HK-2 (cell line): ENCODE results near the gene PPM1N.

Experiments
- DNase-seq: peaks from one replicate; pipeline ENCODE4 v3.0.0-alpha.2; 2018; ENCODE audit not compliant: unreplicated experiment

PPM1N gene, protein sequence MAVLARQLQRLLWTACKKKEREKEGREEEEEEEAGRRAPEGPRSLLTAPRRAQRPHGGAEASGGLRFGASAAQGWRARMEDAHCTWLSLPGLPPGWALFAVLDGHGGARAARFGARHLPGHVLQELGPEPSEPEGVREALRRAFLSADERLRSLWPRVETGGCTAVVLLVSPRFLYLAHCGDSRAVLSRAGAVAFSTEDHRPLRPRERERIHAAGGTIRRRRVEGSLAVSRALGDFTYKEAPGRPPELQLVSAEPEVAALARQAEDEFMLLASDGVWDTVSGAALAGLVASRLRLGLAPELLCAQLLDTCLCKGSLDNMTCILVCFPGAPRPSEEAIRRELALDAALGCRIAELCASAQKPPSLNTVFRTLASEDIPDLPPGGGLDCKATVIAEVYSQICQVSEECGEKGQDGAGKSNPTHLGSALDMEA

GRCh38 chr19:45498411-45499195 lies at the start of gene PPM1N:
Gene PPM1N (plus strand): TSS chr19:45498443. CDS start chr19:45498473, 30 bp downstream.
- DNase-seq = peak; percentile 53

GRCh38 chr19:45448887-45449299 lies 49.4 kb upstream of the PPM1N start:
- DNase-seq = no peak

DNA sequence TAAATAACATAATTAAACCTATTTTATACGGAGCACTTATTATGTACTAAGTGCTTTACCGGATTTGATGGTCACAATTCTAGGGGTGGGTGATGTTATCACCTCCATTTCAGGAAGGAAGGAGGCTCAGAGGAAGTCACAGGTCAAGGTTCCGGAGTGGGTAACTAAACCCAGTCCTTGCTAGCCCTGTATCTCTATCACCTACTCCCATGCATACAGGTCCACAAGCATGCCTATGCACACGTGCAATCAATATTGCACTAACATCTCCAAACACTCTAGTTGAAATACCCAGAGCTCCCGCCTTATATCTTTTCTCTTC lies 48.3 kb upstream of the PPM1N start:
- DNase-seq = no peak

GRCh38 chr19:45451131-45451849 lies 47.0 kb upstream of the PPM1N start:
- no peak for DNase-seq

DNA sequence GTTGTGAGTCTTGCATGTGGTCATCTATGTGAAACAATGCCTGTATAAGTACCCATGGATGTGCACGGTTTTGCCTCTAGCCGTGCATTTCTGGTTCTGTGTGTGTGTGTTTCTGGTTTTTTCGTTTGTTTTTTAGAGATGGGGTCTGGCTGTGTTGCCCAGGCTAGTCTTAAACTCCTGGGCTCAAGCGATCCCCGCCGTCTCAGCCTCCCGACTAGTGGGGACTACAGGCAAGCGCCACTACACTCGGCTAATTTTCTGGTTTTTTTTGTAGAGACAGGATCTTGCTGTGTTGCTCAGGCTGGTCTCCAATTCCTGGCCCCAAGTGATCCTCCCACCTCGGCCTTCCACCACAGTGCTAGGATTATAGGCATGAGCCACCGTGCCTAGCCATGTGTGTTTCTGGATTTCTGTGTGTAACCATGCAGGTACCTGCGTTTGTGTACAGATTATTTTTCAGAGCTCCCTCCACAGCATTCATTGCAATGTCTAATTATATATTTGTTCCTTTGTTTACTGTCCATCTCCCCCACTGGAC lies 46.3 kb upstream of the PPM1N start:
- no peak for DNase-seq

DNA sequence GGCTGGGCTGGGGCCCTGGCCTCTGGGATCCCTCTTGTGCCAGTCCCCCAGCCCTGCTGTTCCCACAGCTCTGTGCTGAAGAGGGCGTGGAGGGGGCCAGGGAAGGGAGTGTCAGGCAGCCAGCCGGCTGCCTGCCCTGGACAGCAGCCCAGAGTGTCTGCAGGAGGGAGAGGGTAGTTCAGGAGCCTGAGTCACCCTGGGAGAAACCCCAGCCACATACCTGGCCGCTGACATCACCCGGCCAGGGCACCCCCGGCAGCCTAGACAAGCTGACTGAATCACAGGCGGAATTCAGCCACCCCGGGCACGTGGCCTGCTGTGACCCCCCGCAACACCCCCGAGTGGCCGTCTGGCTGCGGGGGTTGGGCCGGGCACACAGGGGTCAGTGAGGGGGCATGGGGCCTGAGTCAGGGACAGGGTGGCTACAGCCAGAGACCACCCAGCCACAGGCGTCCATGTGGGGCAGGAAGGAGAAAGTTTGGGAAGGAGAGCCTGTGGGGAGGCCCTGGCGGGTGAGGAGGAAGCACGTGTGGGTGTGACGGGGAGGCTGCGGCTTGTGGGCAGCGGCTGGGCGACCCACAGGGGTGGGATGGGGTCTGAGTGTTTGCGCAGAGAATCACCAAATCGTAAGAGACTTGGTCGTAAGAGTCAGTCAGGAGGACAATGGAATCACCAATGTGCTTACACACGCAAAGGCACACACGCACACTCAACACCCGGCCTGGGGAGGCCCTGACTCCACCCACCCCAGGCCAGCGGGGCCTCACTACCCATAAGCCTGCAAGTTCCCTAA lies 42.3 kb upstream of the PPM1N start:
- DNase-seq = peak; percentile 98

DNA sequence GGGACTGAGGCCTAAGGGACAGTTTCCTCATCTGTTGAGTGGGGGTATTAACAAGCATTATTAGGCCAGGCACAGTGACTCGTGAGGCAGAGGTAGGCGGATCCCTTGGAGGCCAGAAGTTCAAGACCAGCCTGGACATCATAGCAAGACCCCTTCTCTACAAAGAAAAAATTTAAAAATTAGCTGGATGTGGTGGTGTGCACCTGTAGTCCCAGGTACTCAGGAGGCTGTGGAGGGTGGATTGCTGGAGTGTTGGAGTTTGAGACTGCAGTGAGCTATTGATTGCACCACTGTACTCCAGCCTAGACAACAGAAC lies 41.8 kb upstream of the PPM1N start:
- DNase-seq = no peak

DNA sequence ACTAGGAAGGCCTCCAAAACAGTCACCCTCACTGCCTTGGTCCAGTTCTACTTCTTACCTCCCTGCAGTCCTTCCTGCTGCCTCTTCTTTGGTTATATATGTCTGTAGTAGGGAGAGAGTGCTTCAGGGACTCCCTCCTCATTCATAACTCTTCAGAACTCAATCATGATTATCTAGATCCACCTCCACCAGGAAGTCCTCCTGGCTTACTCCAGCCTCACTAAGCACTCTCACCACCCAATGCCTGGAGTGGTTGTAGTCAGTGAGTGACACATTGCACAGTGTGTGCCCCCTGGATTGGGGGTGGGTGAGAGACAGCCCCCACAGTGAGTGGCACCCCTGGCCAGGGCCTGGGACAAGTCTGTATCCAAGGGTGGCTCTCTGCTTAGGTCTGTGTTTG lies 40.5 kb upstream of the PPM1N start:
- DNase-seq = no peak

DNA sequence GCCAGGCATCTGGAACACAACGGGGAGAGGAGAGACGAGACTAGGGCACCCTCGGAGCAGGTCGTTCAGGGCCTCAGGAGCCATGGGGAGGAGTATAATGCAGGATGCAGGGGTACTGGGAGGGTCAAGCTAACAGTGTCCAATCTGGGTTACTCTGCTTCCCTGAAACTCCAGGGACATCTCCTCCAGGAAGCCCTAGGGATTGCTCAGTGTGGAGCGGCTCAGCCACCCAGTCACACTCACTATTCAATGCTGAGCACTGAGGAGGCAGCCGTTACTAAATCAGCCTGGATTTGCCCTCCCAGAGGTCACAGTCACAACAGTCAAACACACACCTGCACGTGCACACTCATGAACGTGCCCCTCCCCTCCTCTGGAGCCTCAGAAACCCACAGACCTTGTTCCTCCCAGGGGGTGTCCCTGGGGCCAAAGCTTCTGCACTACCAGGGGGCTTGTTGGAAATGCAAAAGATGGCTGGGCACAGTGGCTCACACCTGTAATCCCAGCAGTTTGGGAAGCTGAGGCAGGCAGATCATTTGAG lies 37.4 kb upstream of the PPM1N start:
- DNase-seq = no peak

- no peak for DNase-seq
Measured at GRCh38 chr19:45462174-45462573, 36.1 kb upstream of the PPM1N start.

GRCh38 chr19:45463241-45463640 lies 35.0 kb upstream of the PPM1N start:
- no peak for DNase-seq

DNA sequence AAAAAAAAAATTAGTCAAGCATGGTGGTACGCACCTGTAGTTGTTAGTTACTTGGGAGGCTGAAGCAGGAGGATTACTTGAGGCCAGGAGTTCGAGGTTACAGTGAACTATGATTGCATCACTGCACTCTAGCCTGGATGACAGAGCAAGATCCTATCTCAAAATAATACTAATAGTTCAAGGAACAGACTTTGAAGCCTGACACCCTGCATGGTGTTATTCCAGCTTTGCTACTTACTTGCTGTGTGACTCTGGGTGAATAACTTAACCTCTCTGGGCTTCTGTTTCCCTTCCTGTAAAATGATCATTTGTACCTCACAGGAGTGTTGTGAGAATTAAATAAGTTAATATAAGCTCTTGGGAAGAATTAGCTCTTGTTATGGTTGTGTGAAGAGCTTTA lies 34.0 kb upstream of the PPM1N start:
- no peak for DNase-seq

- DNase-seq = no peak
Measured at GRCh38 chr19:45464852-45465441, 33.3 kb upstream of the PPM1N start.

DNA sequence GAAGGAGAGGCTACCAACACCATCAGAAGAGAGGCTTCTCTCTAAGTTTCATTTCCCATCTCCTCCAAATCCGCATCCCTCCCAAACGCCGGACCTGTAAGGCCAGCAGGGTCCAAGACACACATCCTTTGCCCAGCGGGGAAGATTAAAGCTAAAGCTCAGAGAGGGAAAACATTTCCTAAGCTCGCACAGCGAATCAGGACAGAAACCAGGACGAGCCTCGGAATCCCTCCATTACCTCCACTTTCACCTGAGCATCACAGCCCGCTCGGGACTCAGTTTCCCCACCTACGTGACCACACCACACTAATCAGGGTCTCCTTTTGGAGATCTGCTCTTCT lies 31.2 kb upstream of the PPM1N start:
- no peak for DNase-seq

GRCh38 chr19:45467456-45468158 lies 30.6 kb upstream of the PPM1N start, which contains the start of gene FOSB:
Gene FOSB (plus strand): TSS chr19:45467996. CDS start chr19:45468587, 591 bp downstream.
- DNase-seq = peak; percentile 94

- peak; percentile 48 for DNase-seq
Measured at GRCh38 chr19:45468159-45468651, 30.0 kb upstream of the PPM1N start.

GRCh38 chr19:45468803-45469131 lies 29.5 kb upstream of the PPM1N start:
- DNase-seq = no peak

GRCh38 chr19:45469132-45469944 lies 28.9 kb upstream of the PPM1N start:
- DNase-seq = peak; percentile 91
